H1 (cell line): Measurements from ENCODE around the gene GZF1. TPM values are rescaled to one million over a fixed set of nuclear protein-coding genes. Genes with fewer than 3 reads are reported as not detected.

Experiments used
- CEBPB ChIP-seq: IDR thresholded peaks from 2 replicates; pipeline ENCODE4 v1.6.1; 2012; ENCODE audit warnings: low read depth, low read length
- JUND ChIP-seq: IDR thresholded peaks from 2 replicates; pipeline ENCODE4 v1.6.1; 2011; ENCODE audit warnings: mild to moderate bottlenecking, improper control_type of control experiment, low read length
- polyA plus RNA-seq, 7 experiments: library from polyadenylated mRNA; depleted of rRNA in 3 of 7; stranded (reverse) in 5 of 7; unstranded in 2 of 7; fragments of >200 nt in 5 of 7; fragments of 200-250 nt in 2 of 7; gene quantifications; 1 replicate in 5 of 7; 2 replicates in 1 of 7; 4 replicates in 1 of 7; pipeline versions ENCODE4 v1.2.1 to v1.2.3, GENCODE V29; 2011 to 2013; ENCODE audit warnings: missing spikeins in 2 of 7, mixed read lengths in 2 of 7
- total RNA-seq: library from RNA; stranded (reverse); fragmentation: NEBNext Ultra II Directional; extraction: Animal tissue kit (Norgen Biotek cat#: 25700); gene quantifications from 2 replicates; pipeline ENCODE4 v1.2.1, GENCODE V29; 2021

GZF1 gene
- total and polyA plus RNA-seq, 2 of the 8 experiments (the other 6 are each of a cell fraction or from before 2014, with no cell fraction given) = 8.2 to 11.9 TPM

DNA sequence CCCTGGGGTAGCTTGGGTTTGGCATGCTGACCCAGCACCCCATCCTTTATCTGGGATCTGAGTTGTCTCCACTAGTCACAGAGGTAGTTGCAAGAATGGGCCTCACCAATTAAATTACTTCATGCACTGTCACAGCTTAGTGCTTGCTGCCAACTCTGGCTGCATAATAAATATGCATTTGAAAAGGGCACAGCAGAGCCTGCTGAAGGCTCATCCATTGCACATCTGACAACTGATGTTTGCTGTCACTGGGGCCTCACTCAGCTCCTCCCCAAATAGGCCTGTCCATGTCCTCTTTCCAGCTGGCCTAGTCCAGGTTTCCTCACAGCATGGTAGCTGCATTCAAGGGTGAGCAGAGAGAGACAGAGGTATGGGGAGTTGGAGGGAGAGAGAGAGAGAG lies 24.7 kb upstream of the GZF1 start (continued):
- TF ChIP-seq JUND (no peak), CEBPB (no peak)
